ENCODE data around the gene PTPN9. TPM values are rescaled to one million over a fixed set of nuclear protein-coding genes. Genes with fewer than 3 reads are reported as not detected.

PTPN9 gene
- total and polyA plus RNA-seq, 10 of the 15 experiments (the other 5 are each of a cell fraction or from before 2014, with no cell fraction given): 7.8 to 29.1 (median 18.5) TPM

DNA sequence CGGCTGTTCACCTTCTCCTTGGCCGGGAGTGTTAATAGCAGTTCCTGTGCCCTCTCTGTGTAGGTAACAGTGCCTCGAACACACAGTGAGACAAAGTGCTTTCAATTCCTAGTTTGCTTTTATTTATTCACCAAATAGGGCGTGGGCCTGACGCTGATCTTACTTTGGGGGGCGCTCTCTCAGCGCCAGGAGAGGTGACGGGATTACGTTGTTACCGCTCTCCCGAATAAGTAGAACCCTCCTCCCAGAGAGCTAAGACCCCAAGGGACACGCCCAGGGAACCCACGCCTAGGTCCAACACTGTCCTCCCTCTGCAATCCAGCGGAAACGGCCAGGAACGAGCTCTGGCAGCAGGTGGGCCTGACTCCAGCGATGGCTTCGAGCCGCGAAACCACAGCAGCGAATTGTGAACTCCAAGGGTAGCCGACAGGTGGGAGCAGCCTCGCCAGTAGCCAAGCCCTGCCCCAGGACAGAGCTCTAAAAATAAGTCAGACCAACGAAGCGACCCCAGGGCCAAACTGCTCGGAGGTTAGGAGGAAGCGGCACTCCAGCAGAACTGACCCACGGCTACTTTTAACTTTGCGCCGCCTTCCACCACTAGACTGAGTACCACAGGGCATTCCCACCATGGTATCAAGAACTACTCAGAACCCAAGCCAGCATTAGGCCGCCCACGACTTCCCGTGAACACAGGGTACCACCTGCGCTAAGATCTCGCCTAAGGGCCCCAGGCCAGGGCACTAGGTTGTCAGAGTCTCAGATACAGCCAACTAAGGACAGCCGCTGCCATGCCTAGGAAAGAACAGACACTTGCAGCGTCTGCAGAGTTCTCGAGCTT lies 126.0 kb downstream of the PTPN9 start (continued):
- no peak for TF ChIP-seq ZNF24 (IDR thresholded peaks at IDR 0.05)
- no peak for TF ChIP-seq HDAC2 (IDR thresholded peaks at IDR 0.05)
- no peak for TF ChIP-seq PAX8 (IDR thresholded peaks at IDR 0.05)
- no peak for TF ChIP-seq CBFB (IDR thresholded peaks at IDR 0.05; ENCODE audit: low read depth)
- TF ChIP-seq SIX5 (IDR thresholded peaks at IDR 0.05; ENCODE audit: low read depth, low read length, severe bottlenecking): no peak
- no peak for TF ChIP-seq FOXM1 (IDR thresholded peaks at IDR 0.05; ENCODE audit: low read depth, low read length)
- TF ChIP-seq JUND (IDR thresholded peaks at IDR 0.05; ENCODE audit: low read depth, low read length): no peak
- no peak for TF ChIP-seq KAT2A (conservative IDR thresholded peaks at IDR 0.05; ENCODE audit: control insufficient read depth, low read depth, low read length)
- TF ChIP-seq, protein P1, sequence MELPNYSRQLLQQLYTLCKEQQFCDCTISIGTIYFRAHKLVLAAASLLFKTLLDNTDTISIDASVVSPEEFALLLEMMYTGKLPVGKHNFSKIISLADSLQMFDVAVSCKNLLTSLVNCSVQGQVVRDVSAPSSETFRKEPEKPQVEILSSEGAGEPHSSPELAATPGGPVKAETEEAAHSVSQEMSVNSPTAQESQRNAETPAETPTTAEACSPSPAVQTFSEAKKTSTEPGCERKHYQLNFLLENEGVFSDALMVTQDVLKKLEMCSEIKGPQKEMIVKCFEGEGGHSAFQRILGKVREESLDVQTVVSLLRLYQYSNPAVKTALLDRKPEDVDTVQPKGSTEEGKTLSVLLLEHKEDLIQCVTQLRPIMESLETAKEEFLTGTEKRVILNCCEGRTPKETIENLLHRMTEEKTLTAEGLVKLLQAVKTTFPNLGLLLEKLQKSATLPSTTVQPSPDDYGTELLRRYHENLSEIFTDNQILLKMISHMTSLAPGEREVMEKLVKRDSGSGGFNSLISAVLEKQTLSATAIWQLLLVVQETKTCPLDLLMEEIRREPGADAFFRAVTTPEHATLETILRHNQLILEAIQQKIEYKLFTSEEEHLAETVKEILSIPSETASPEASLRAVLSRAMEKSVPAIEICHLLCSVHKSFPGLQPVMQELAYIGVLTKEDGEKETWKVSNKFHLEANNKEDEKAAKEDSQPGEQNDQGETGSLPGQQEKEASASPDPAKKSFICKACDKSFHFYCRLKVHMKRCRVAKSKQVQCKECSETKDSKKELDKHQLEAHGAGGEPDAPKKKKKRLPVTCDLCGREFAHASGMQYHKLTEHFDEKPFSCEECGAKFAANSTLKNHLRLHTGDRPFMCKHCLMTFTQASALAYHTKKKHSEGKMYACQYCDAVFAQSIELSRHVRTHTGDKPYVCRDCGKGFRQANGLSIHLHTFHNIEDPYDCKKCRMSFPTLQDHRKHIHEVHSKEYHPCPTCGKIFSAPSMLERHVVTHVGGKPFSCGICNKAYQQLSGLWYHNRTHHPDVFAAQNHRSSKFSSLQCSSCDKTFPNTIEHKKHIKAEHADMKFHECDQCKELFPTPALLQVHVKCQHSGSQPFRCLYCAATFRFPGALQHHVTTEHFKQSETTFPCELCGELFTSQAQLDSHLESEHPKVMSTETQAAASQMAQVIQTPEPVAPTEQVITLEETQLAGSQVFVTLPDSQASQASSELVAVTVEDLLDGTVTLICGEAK (IDR thresholded peaks at IDR 0.05; ENCODE audit: borderline replicate concordance): no peak
- no peak for TF ChIP-seq TAF1 (IDR thresholded peaks at IDR 0.05; ENCODE audit: borderline replicate concordance, low read depth, low read length)
- TF ChIP-seq EED (IDR thresholded peaks at IDR 0.05; ENCODE audit: low read depth): no peak; the same call in 1 of the 2 replicates
- TF ChIP-seq POU2F2 (IDR thresholded peaks at IDR 0.05; ENCODE audit: borderline replicate concordance, low read depth, low read length): no peak
- no peak for TF ChIP-seq STAT3 (IDR thresholded peaks at IDR 0.05; ENCODE audit: low read depth, low read length)
- 0 out of 2 replicates have a peak, but pooled peaks have one; percentile 48 for TF ChIP-seq SMAD5 (IDR thresholded peaks at IDR 0.05; ENCODE audit: low read depth)
- no peak for TF ChIP-seq MYC (IDR thresholded peaks at IDR 0.05; ENCODE audit: insufficient read depth, insufficient read length, insufficient replicate concordance, low read length, severe bottlenecking)
- TF ChIP-seq, protein P2, sequence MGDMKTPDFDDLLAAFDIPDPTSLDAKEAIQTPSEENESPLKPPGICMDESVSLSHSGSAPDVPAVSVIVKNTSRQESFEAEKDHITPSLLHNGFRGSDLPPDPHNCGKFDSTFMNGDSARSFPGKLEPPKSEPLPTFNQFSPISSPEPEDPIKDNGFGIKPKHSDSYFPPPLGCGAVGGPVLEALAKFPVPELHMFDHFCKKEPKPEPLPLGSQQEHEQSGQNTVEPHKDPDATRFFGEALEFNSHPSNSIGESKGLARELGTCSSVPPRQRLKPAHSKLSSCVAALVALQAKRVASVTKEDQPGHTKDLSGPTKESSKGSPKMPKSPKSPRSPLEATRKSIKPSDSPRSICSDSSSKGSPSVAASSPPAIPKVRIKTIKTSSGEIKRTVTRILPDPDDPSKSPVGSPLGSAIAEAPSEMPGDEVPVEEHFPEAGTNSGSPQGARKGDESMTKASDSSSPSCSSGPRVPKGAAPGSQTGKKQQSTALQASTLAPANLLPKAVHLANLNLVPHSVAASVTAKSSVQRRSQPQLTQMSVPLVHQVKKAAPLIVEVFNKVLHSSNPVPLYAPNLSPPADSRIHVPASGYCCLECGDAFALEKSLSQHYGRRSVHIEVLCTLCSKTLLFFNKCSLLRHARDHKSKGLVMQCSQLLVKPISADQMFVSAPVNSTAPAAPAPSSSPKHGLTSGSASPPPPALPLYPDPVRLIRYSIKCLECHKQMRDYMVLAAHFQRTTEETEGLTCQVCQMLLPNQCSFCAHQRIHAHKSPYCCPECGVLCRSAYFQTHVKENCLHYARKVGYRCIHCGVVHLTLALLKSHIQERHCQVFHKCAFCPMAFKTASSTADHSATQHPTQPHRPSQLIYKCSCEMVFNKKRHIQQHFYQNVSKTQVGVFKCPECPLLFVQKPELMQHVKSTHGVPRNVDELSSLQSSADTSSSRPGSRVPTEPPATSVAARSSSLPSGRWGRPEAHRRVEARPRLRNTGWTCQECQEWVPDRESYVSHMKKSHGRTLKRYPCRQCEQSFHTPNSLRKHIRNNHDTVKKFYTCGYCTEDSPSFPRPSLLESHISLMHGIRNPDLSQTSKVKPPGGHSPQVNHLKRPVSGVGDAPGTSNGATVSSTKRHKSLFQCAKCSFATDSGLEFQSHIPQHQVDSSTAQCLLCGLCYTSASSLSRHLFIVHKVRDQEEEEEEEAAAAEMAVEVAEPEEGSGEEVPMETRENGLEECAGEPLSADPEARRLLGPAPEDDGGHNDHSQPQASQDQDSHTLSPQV (IDR thresholded peaks at IDR 0.05): no peak
- TF ChIP-seq ZBED1 (IDR thresholded peaks at IDR 0.05; ENCODE audit: borderline replicate concordance): 0 out of 2 replicates have a peak, but pooled peaks have one; percentile 45
- TF ChIP-seq, protein P3, sequence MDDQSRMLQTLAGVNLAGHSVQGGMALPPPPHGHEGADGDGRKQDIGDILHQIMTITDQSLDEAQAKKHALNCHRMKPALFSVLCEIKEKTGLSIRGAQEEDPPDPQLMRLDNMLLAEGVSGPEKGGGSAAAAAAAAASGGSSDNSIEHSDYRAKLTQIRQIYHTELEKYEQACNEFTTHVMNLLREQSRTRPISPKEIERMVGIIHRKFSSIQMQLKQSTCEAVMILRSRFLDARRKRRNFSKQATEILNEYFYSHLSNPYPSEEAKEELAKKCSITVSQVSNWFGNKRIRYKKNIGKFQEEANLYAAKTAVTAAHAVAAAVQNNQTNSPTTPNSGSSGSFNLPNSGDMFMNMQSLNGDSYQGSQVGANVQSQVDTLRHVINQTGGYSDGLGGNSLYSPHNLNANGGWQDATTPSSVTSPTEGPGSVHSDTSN (IDR thresholded peaks at IDR 0.05; ENCODE audit: insufficient replicate concordance, low read depth, low read length): no peak
- TF ChIP-seq NFYA (IDR thresholded peaks at IDR 0.05; ENCODE audit: borderline replicate concordance, low read depth, low read length): no peak
- TF ChIP-seq MEF2A (IDR thresholded peaks at IDR 0.05; ENCODE audit: insufficient read depth, low read depth, low read length): no peak
- TF ChIP-seq ESRRA (IDR thresholded peaks at IDR 0.05; ENCODE audit: low read length): no peak
